IMR-90 (cell line): ENCODE measurements around the gene DENND1A. TPM values are rescaled to one million over a fixed set of nuclear protein-coding genes. Genes with fewer than 3 reads are reported as not detected.

ENCODE experiments used
- ATAC-seq: fragments of 200-7000 bp; cut with Tn5 transposase; 2 replicates; pipeline ENCODE4 v1.9.1; 2020; ENCODE audit warnings: low read depth, mild to moderate bottlenecking, moderate library complexity
- BruUV-seq: library from RNA; stranded (reverse); fragments of 400-500 nt; replicated peaks from 2 replicates; lab custom pipeline; 2021; lab: Mats Ljungman, UMichigan
- CTCF ChIA-PET: fragments of 300-600 bp; formaldehyde crosslinking; extraction: SDS; loops from one replicate; lab custom pipeline; 2021; ENCODE audit warnings: antibody characterized with exemption; lab: Yijun Ruan, JAX
- POLR2A ChIA-PET: fragments of 300-600 bp; sonication (Branson Sonifier 250); formaldehyde crosslinking; loops from one replicate; lab custom pipeline; 2022; ENCODE audit warnings: antibody characterized with exemption; ENCODE audit not compliant: unreplicated experiment; lab: Charles Lee
- DNase-seq: peaks from one replicate; pipeline ENCODE4 v3.0.0; 2013
- H2AFZ ChIP-seq: replicated peaks from 2 replicates; pipeline ENCODE3; 2013; ENCODE audit warnings: low read length, mild to moderate bottlenecking; ENCODE audit not compliant: poor library complexity
- H2AK5ac ChIP-seq: 2 replicates; pipeline ENCODE4 v1.6.1; 2013; ENCODE audit warnings: low read depth, low read length, inconsistent platforms
- H2AK9ac ChIP-seq: replicated peaks from 2 replicates; pipeline ENCODE3; 2013; ENCODE audit warnings: mild to moderate bottlenecking, low read depth, low read length, moderate library complexity; ENCODE audit not compliant: poor library complexity
- H2BK120ac ChIP-seq: 2 replicates; pipeline ENCODE4 v1.6.1; 2013; ENCODE audit warnings: low read depth, low read length, inconsistent platforms
- H2BK15ac ChIP-seq: 3 replicates; pipeline ENCODE4 v1.6.1; 2013; ENCODE audit warnings: low read depth, low read length, inconsistent platforms
- H2BK20ac ChIP-seq: 2 replicates; pipeline ENCODE4 v1.6.1; 2013; ENCODE audit warnings: low read depth, mild to moderate bottlenecking, inconsistent platforms, low read length, moderate library complexity
- H2BK5ac ChIP-seq: 2 replicates; pipeline ENCODE4 v1.6.1; 2013; ENCODE audit warnings: mild to moderate bottlenecking, low read depth, low read length, inconsistent platforms; ENCODE audit not compliant: poor library complexity, severe bottlenecking
- H3K14ac ChIP-seq: replicated peaks from 2 replicates; pipeline ENCODE4 v1.6.1; 2013; ENCODE audit warnings: low read depth, low read length, inconsistent platforms
- H3K18ac ChIP-seq: 2 replicates; pipeline ENCODE4 v1.6.1; 2013; ENCODE audit warnings: low read depth, low read length, control low read depth
- H3K23ac ChIP-seq: 2 replicates; pipeline ENCODE4 v1.6.1; 2013; ENCODE audit warnings: low read depth, low read length, inconsistent platforms
- H3K27ac ChIP-seq: 2 replicates; pipeline ENCODE4 v1.5.1; 2013; ENCODE audit warnings: mild to moderate bottlenecking, control low read depth, low read length; ENCODE audit not compliant: insufficient read depth
- H3K27me3 ChIP-seq: 2 replicates; pipeline ENCODE4 v1.6.1; 2013; ENCODE audit warnings: low read length; ENCODE audit not compliant: control insufficient read depth, insufficient read depth
- H3K36me3 ChIP-seq: 2 replicates; pipeline ENCODE4 v1.6.1; 2013; ENCODE audit warnings: low read length, mixed read lengths; ENCODE audit not compliant: control insufficient read depth, insufficient read depth
- H3K4ac ChIP-seq: 2 replicates; pipeline ENCODE4 v1.6.1; 2013; ENCODE audit warnings: low read depth, low read length, inconsistent platforms
- H3K4me1 ChIP-seq: 2 replicates; pipeline ENCODE4 v1.6.1; 2013; ENCODE audit warnings: low read length, mixed read lengths; ENCODE audit not compliant: control insufficient read depth, insufficient read depth
- H3K4me2 ChIP-seq: 2 replicates; pipeline ENCODE4 v1.6.1; 2013; ENCODE audit warnings: low read depth, mild to moderate bottlenecking, control low read depth, low read length, moderate library complexity
- H3K4me3 ChIP-seq: 2 replicates; pipeline ENCODE4 v1.5.1; 2013; ENCODE audit warnings: low read depth, mild to moderate bottlenecking, control low read depth, low read length, moderate library complexity; ENCODE audit not compliant: insufficient read depth
- H3K56ac ChIP-seq: 2 replicates; pipeline ENCODE4 v1.6.1; 2013; ENCODE audit warnings: low read length, inconsistent platforms; ENCODE audit not compliant: insufficient read depth; ENCODE audit errors: extremely low read depth
- H3K79me1 ChIP-seq, 2 experiments: 2 replicates each; pipeline ENCODE4 v1.6.1; 2013; ENCODE audit warnings: low read length in 2 of 2, inconsistent platforms in 1 of 2, low read depth in 1 of 2
- H3K9ac ChIP-seq: 2 replicates; pipeline ENCODE4 v1.6.1; 2013; ENCODE audit warnings: low read depth, low read length, control low read depth
- H3K9me1 ChIP-seq: 2 replicates; pipeline ENCODE4 v1.6.1; 2013; ENCODE audit warnings: low read length, inconsistent platforms; ENCODE audit not compliant: insufficient read depth
- H3K9me3 ChIP-seq: 2 replicates; pipeline ENCODE4 v1.6.1; 2013; ENCODE audit warnings: low read length; ENCODE audit not compliant: control insufficient read depth, insufficient read depth
- H4K20me1 ChIP-seq: 2 replicates; pipeline ENCODE4 v1.6.1; 2013; ENCODE audit warnings: low read length, inconsistent platforms; ENCODE audit not compliant: insufficient read depth
- H4K5ac ChIP-seq: 2 replicates; pipeline ENCODE4 v1.6.1; 2013; ENCODE audit warnings: mild to moderate bottlenecking, low read depth, low read length, control low read depth
- H4K8ac ChIP-seq, 2 experiments: 2 replicates each; pipeline ENCODE4 v1.6.1; 2013; ENCODE audit warnings: low read depth in 2 of 2, low read length in 2 of 2, control low read depth in 1 of 2, inconsistent platforms in 1 of 2
- H4K91ac ChIP-seq: 2 replicates; pipeline ENCODE4 v1.6.1; 2013; ENCODE audit warnings: low read depth, low read length, inconsistent platforms; ENCODE audit not compliant: insufficient read depth
- MAZ ChIP-seq: IDR thresholded peaks from 2 replicates; pipeline ENCODE4 v1.6.1; 2012; ENCODE audit warnings: low read depth, mild to moderate bottlenecking, low read length, improper control_type of control experiment, moderate library complexity, borderline replicate concordance
- RAD21 ChIP-seq: IDR thresholded peaks from 2 replicates; pipeline ENCODE4 v1.6.1; 2012; ENCODE audit warnings: low read length, improper control_type of control experiment
- RCOR1 ChIP-seq: IDR thresholded peaks from 2 replicates; pipeline ENCODE4 v1.6.1; 2012; ENCODE audit warnings: mild to moderate bottlenecking, low read length, improper control_type of control experiment; ENCODE audit not compliant: insufficient replicate concordance
- SMC3 ChIP-seq: fragments of 150-350 bp; IDR thresholded peaks from 2 replicates; pipeline ENCODE4 v1.6.1; 2016; ENCODE audit warnings: low read depth, mild to moderate bottlenecking, antibody characterized with exemption, low read length, moderate library complexity
- WGBS, 2 experiments: methylation state at CpG; one replicate each; pipeline versions ENCODE4 v1.1.5 to v1.1.7; 2013; ENCODE audit warnings: missing lambda C conversion rate in 2 of 2; ENCODE audit not compliant: insufficient read length in 1 of 2; ENCODE audit errors: extremely low coverage in 2 of 2; 5-methylcytosine and 5-hydroxymethylcytosine counted together
- dilution Hi-C: fragments of 300-500 bp; cut with HindIII; formaldehyde crosslinking; loops from one replicate; pipeline ENCODE4 v1.14.3; 2018; ENCODE audit warnings: low sequenced_read_pairs; ENCODE audit not compliant: unreplicated experiment
- in situ Hi-C: fragments of 300-500 bp; cut with MboI; formaldehyde crosslinking; loops from 3 replicates; pipeline ENCODE4 v1.14.3; 2019; ENCODE audit warnings: low sequenced_read_pairs, inconsistent platforms, mixed read lengths
- intact Hi-C: fragments of 100-400 bp; cut with micrococcal nuclease; formaldehyde crosslinking; loops from 2 replicates; pipeline ENCODE4 v1.10.0; 2022
- polyA plus RNA-seq, 3 experiments: library from polyadenylated mRNA; depleted of rRNA; stranded (reverse); fragments of >200 nt; gene quantifications; 2 replicates each; pipeline ENCODE4 v1.2.3, GENCODE V29; 2012; ENCODE audit warnings: low replicate concordance in 1 of 3
- total RNA-seq: library from RNA; depleted of rRNA; stranded (reverse); fragments of >200 nt; gene quantifications from 2 replicates; pipeline ENCODE4 v1.2.3, GENCODE V29; 2012

The DENND1A gene
- total and polyA plus RNA-seq, 2 of the 4 experiments (the other 2 are of a cell fraction): 21.4 to 27.6 TPM

DNA sequence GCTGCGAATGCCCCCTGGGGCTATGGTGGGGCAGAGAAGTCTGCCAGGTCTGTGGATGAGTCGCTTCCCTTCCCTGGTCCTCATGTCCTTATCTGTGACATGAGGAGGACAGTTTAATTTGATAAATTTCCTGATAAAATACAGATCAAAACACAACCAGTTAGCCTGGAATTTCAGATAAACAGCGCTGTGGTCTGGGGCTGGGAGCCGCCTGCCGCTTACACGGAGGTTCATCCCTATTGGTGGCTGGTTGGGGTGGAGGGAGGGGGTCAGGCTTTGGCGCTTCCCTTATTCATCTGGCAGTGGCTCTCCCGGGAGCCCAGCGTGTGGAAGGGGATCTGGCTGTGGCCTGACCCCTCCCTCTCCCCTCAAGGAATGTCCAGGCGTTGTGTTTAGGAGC lies 556.0 kb downstream of the DENND1A start:
- Histone ChIP-seq H3K18ac (no peak overlapping the region), H3K4me1 (no peaks in the 10 kb centered on the region), H2AK5ac (no peak overlapping the region), H3K14ac (no peak overlapping the region), H4K8ac (no peak overlapping the region), H3K9me3 (no peaks in the 10 kb centered on the region), H3K4ac (no peak overlapping the region), H3K27me3 (peaks cover 62% of the 10 kb centered on the region), H3K56ac (no peak overlapping the region), H2AK9ac (no peak overlapping the region), H3K9ac (no peak overlapping the region), H3K36me3 (no peaks in the 10 kb centered on the region), H3K4me2 (no peak overlapping the region; the same call in 1 of the 2 replicates), H3K4me3 (no peak overlapping the region), H4K20me1 (no peaks in the 10 kb centered on the region), H2BK15ac (no peak overlapping the region), H3K9me1 (no peaks in the 10 kb centered on the region), H4K91ac (no peak overlapping the region), H3K27ac (no peak overlapping the region), H2AFZ (no peak overlapping the region), H4K5ac (no peak overlapping the region), H3K23ac (no peak overlapping the region), H3K79me1 (no peaks in the 10 kb centered on the region), H2BK20ac (no peak overlapping the region), H2BK120ac (no peak overlapping the region), H2BK5ac (no peak overlapping the region)
- ATAC-seq (peak; percentile 40), DNase-seq (no peak)
- intact Hi-C loops (no loop called here), in situ Hi-C loops (no loop called here), dilution Hi-C loops (no loop called here)
- ChIA-PET POLR2A (no interaction called here), CTCF (no interaction called here)
- TF ChIP-seq RCOR1: no peak
- no peak for TF ChIP-seq RAD21
- TF ChIP-seq SMC3: no peak
- TF ChIP-seq MAZ: no peak
- no TSS peak for BruUV-seq
- no CpG with 5 or more reads among the region's 10 CpGs for WGBS, 2 experiments
